CD14-positive monocyte (primary cell): Measurements from ENCODE around the gene IRX4. TPM values are rescaled to one million over a fixed set of nuclear protein-coding genes. Genes with fewer than 3 reads are reported as not detected.

Experiments
- DNase-seq, 3 donors: peaks; one replicate each; pipeline ENCODE4 v3.0.0-alpha.2; 2011 to 2022
- H2AFZ ChIP-seq: 2 replicates; pipeline ENCODE4 v1.6.0; 2012; ENCODE audit warnings: mild to moderate bottlenecking, low read depth, low read length, inconsistent platforms; ENCODE audit not compliant: insufficient read depth, poor library complexity, severe bottlenecking
- H3K27ac ChIP-seq, 2 donors: 1 replicate in 1 of 2; 2 replicates in 1 of 2; pipeline ENCODE4 v1.5.1; 2012 to 2013; ENCODE audit warnings: low read length in 2 of 2, control low read depth in 1 of 2, inconsistent platforms in 1 of 2, low read depth in 1 of 2, mild to moderate bottlenecking in 1 of 2
- H3K27me3 ChIP-seq, 2 donors: one replicate each; pipeline versions ENCODE4 v1.6.0 to v1.6.1; 2011 to 2013; ENCODE audit warnings: low read length in 2 of 2; ENCODE audit not compliant: control insufficient read depth in 2 of 2, insufficient read depth in 2 of 2
- H3K36me3 ChIP-seq, 2 donors: replicated peaks in 1 of 2; 1 replicate in 1 of 2; 2 replicates in 1 of 2; pipeline versions ENCODE4 v1.5.1 to v1.6.1; 2012 to 2013; ENCODE audit warnings: low read length in 2 of 2, control low read depth in 1 of 2, inconsistent platforms in 1 of 2, mild to moderate bottlenecking in 1 of 2; ENCODE audit not compliant: insufficient read depth in 2 of 2, control insufficient read depth in 1 of 2
- H3K4me1 ChIP-seq, 2 donors: 1 replicate in 1 of 2; 2 replicates in 1 of 2; pipeline versions ENCODE4 v1.5.1 to v1.6.1; 2012 to 2013; ENCODE audit warnings: low read length in 2 of 2, control low read depth in 1 of 2, inconsistent platforms in 1 of 2, mild to moderate bottlenecking in 1 of 2, moderate library complexity in 1 of 2; ENCODE audit not compliant: insufficient read depth in 2 of 2, control insufficient read depth in 1 of 2
- H3K4me2 ChIP-seq: replicated peaks from 2 replicates; pipeline ENCODE3; 2012; ENCODE audit warnings: low read length, moderate library complexity, mild to moderate bottlenecking; ENCODE audit not compliant: poor library complexity, severe bottlenecking; ENCODE audit errors: extremely low read depth
- H3K4me3 ChIP-seq, 3 experiments: fragments of 200-600 bp in 1 of 3; sonication (generic) in 1 of 3; replicated peaks in 1 of 3; 1 replicate in 2 of 3; 2 replicates in 1 of 3; pipeline ENCODE4 v1.5.1; 2011 to 2013; ENCODE audit warnings: low read length in 3 of 3, mild to moderate bottlenecking in 3 of 3, control low read depth in 2 of 3, low read depth in 2 of 3, inconsistent platforms in 1 of 3, moderate library complexity in 1 of 3
- H3K79me2 ChIP-seq: 2 replicates; pipeline ENCODE4 v1.6.0; 2012; ENCODE audit warnings: mild to moderate bottlenecking, control low read depth, inconsistent platforms, low read length, moderate library complexity; ENCODE audit not compliant: insufficient read depth
- H3K9ac ChIP-seq: 2 replicates; pipeline ENCODE4 v1.6.0; 2017; ENCODE audit warnings: low read length, mild to moderate bottlenecking; ENCODE audit not compliant: insufficient read depth, poor library complexity, severe bottlenecking
- H3K9me3 ChIP-seq, 2 donors: replicated peaks in 1 of 2; 1 replicate in 1 of 2; 2 replicates in 1 of 2; pipeline versions ENCODE4 v1.5.1 to v1.6.1; 2012 to 2013; ENCODE audit warnings: low read length in 2 of 2, control low read depth in 1 of 2; ENCODE audit not compliant: control insufficient read depth in 1 of 2, insufficient read depth in 1 of 2
- H4K20me1 ChIP-seq: 2 replicates; pipeline ENCODE4 v1.6.0; 2012; ENCODE audit warnings: mild to moderate bottlenecking, low read length, control low read depth, moderate library complexity; ENCODE audit not compliant: insufficient read depth
- H3K27ac Mint-ChIP-seq, 7 donors: one replicate each; pipeline ENCODE4 v1.8.0; 2020; ENCODE audit warnings: mild to moderate bottlenecking in 7 of 7, mixed read lengths in 7 of 7, moderate library complexity in 6 of 7, inconsistent platforms in 2 of 7
- H3K27me3 Mint-ChIP-seq, 3 donors: one replicate each; pipeline ENCODE4 v1.8.0; 2021 to 2022; ENCODE audit warnings: low read depth in 3 of 3, mild to moderate bottlenecking in 3 of 3, mixed read lengths in 3 of 3, moderate library complexity in 3 of 3, inconsistent platforms in 1 of 3
- H3K36me3 Mint-ChIP-seq, 2 donors: one replicate each; pipeline ENCODE4 v1.8.0; 2020; ENCODE audit warnings: mixed read lengths in 2 of 2, inconsistent platforms in 1 of 2, mild to moderate bottlenecking in 1 of 2
- H3K4me1 Mint-ChIP-seq: one replicate; pipeline ENCODE4 v1.8.0; 2020; ENCODE audit warnings: mild to moderate bottlenecking, mixed read lengths
- H3K4me3 Mint-ChIP-seq, 2 donors: one replicate each; pipeline ENCODE4 v1.8.0; 2020; ENCODE audit warnings: mild to moderate bottlenecking in 2 of 2, mixed read lengths in 2 of 2, moderate library complexity in 1 of 2
- H3K9me3 Mint-ChIP-seq, 7 donors: one replicate each; pipeline ENCODE4 v1.8.0; 2020 to 2022; ENCODE audit warnings: mixed read lengths in 7 of 7, mild to moderate bottlenecking in 6 of 7, moderate library complexity in 6 of 7, inconsistent platforms in 2 of 7
- WGBS: methylation state at CpG from one replicate; pipeline ENCODE4 v1.1.5; 2013; ENCODE audit warnings: missing lambda C conversion rate; ENCODE audit not compliant: insufficient coverage; 5-methylcytosine and 5-hydroxymethylcytosine counted together
- intact Hi-C, 2 donors: fragments of 100-400 bp; cut with micrococcal nuclease; formaldehyde crosslinking; loops; one replicate each; pipeline versions ENCODE4 v1.15.0 to v1.15.1; 2023
- polyA plus RNA-seq, 3 donors: library from polyadenylated mRNA; depleted of rRNA in 1 of 3; unstranded in 2 of 3; stranded (reverse) in 1 of 3; fragments of 300-500 nt in 2 of 3; fragments of >200 nt in 1 of 3; fragmentation: Illumina TruSeq in 2 of 3; gene quantifications; 1 replicate in 2 of 3; 2 replicates in 1 of 3; pipeline ENCODE4 v1.2.3, GENCODE V29; 2012 to 2021
- TF ChIP-seq, protein P1 (sequence below): fragments of 200-600 bp; IDR thresholded peaks from one replicate; pipeline ENCODE4 v1.8.0; 2022; ENCODE audit warnings: antibody characterized with exemption, mild to moderate bottlenecking

IRX4 gene
- polyA plus RNA-seq, 3 donors: not detected

DNA sequence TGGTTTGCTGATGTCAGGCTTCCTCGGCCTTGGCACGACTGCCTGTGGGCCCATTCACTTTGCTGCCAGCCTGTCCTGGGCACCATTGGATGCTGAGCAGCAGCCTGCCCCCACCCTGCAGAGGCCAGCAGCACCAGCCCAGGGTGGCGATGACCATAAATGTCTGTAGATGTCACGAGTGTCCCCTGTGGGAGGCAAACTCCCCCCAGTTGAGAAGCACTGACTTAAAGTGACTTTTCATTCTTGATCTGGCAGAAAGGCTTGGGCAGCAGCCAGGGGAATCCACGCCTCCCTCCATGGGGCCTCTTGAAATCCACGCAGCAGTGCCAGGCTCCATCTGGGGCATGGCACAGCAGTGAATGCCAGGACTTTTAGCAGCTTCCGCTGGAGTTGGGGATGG lies 21.8 kb downstream of the IRX4 start:
- Mint-ChIP-seq H3K9me3 (peaks cover 2 to 8% (median 3%) of the 10 kb centered on the region in 7 donors), H3K36me3 (no peaks in the 10 kb centered on the region)
- intact Hi-C loops: no loop called here

DNA sequence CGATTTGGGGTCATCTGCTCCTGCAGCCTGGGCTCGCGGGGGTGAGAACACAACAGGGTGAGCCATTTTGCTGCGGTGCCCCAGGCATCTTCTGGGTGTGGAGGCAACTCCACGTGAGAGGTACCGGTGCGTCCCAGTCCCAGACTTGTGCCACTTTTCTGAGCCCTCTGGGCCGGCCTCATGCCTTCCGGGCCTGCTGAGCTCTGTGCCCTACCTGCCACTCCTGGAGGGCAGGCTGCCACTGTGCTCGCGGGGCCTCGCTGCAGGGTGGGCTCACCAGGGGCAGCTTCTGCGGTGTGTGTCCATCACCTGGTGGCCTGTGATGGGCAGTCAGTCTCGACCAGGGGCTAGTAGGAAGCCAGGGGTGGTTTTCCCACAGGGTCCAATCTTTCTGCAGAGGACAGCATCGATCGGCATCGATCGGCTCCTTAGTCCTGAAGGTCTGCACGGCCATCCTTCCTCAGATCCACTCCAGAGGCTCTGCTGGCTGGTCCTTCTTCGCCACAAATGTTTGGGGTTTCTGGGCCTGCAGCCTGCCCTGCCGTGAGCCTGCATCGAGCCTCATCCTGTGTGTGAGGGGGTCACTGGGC lies 22.6 kb downstream of the IRX4 start:
- no peaks in the 10 kb centered on the region for H3K27me3 ChIP-seq
- TF ChIP-seq, protein P1, sequence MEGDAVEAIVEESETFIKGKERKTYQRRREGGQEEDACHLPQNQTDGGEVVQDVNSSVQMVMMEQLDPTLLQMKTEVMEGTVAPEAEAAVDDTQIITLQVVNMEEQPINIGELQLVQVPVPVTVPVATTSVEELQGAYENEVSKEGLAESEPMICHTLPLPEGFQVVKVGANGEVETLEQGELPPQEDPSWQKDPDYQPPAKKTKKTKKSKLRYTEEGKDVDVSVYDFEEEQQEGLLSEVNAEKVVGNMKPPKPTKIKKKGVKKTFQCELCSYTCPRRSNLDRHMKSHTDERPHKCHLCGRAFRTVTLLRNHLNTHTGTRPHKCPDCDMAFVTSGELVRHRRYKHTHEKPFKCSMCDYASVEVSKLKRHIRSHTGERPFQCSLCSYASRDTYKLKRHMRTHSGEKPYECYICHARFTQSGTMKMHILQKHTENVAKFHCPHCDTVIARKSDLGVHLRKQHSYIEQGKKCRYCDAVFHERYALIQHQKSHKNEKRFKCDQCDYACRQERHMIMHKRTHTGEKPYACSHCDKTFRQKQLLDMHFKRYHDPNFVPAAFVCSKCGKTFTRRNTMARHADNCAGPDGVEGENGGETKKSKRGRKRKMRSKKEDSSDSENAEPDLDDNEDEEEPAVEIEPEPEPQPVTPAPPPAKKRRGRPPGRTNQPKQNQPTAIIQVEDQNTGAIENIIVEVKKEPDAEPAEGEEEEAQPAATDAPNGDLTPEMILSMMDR: no peak
- Mint-ChIP-seq H3K36me3 (no peaks in the 10 kb centered on the region), H3K27me3 (peaks cover 11 to 37% (median 12%) of the 10 kb centered on the region in 3 donors), H3K4me3 (no peak overlapping the region), H3K4me1 (no peaks in the 10 kb centered on the region), H3K27ac (no peak overlapping the region), H3K9me3 (peaks cover 2 to 8% (median 3%) of the 10 kb centered on the region in 7 donors)
- no peak overlapping the region for H3K27ac ChIP-seq
- no peaks in the 10 kb centered on the region for H3K4me1 ChIP-seq
- no peaks in the 10 kb centered on the region for H4K20me1 ChIP-seq
- no peak overlapping the region for H3K4me3 ChIP-seq
- H2AFZ ChIP-seq: no peak overlapping the region
- intact Hi-C loops: no loop called here
- no peak overlapping the region for H3K9ac ChIP-seq
- 82% methylated on average over 22 of the region's 22 CpGs for WGBS
- DNase-seq: no peak
- H3K9me3 ChIP-seq: peaks cover 0 to 5% of the 10 kb centered on the region in 2 donors
- H3K36me3 ChIP-seq: no peaks in the 10 kb centered on the region
- H3K4me2 ChIP-seq: no peak overlapping the region
- H3K79me2 ChIP-seq: no peaks in the 10 kb centered on the region

More for the DNA sequence above, 21.8 kb downstream of the IRX4 start:
- 90% methylated on average over 5 of the region's 7 CpGs for WGBS
- no peak overlapping the region for H3K9ac ChIP-seq
- TF ChIP-seq, protein P1: no peak
- H3K9me3 ChIP-seq: peaks cover 0 to 5% of the 10 kb centered on the region in 2 donors
- Mint-ChIP-seq H3K4me3 (no peak overlapping the region), H3K4me1 (no peaks in the 10 kb centered on the region), H3K27ac (no peak overlapping the region), H3K27me3 (peaks cover 9 to 35% (median 17%) of the 10 kb centered on the region in 3 donors)
- H3K4me2 ChIP-seq: no peak overlapping the region
- DNase-seq: no peak
- no peaks in the 10 kb centered on the region for H4K20me1 ChIP-seq
- no peaks in the 10 kb centered on the region for H3K79me2 ChIP-seq
- H2AFZ ChIP-seq: no peak overlapping the region
- H3K4me1 ChIP-seq: no peaks in the 10 kb centered on the region
- no peak overlapping the region for H3K4me3 ChIP-seq
- no peak overlapping the region for H3K27ac ChIP-seq
- H3K27me3 ChIP-seq: peaks cover 0 to 1% of the 10 kb centered on the region in 2 donors
- no peaks in the 10 kb centered on the region for H3K36me3 ChIP-seq
